Fibroblast of pulmonary artery (primary cell): ENCODE data around the gene NECTIN3.

Experiments used
- DNase-seq: peaks from one replicate; pipeline ENCODE4 v3.0.0-alpha.2; 2010; ENCODE audit warnings: low read depth
- H3K4me3 ChIP-seq: replicated peaks from 2 replicates; pipeline ENCODE4 v1.5.1; 2011; ENCODE audit warnings: low read depth, mild to moderate bottlenecking, control low read depth, low read length, moderate library complexity
- CTCF ChIP-seq: IDR thresholded peaks from 2 replicates; pipeline ENCODE4 v1.5.1; 2011; ENCODE audit warnings: mild to moderate bottlenecking, control low read depth, low read length, inconsistent platforms; ENCODE audit errors: missing control alignments

The NECTIN3 gene

DNA sequence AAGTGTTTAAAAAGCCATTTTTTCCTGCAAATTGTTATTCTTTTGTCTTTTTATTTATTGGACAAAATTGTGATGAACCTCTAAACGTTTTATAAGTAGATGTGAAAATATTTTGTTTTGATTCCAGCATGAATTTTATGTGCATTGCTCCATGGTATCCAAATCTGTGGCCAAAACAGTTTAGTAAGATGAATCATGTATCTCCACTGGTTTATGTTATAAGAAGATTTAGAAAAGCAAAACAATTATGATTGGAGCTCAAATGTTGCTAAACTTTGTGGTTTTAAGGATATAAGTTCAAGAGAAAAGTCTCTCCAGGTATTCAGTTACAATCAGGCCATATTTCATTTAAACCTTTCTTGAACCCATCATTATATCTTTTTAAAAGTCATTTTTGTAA, 80.9 kb downstream of the NECTIN3 start:
- peak; percentile 10 for DNase-seq
- no peak overlapping the region for H3K4me3 ChIP-seq
- no peak for TF ChIP-seq CTCF

- peak; percentile 13 for DNase-seq
- no peak overlapping the region for H3K4me3 ChIP-seq
- TF ChIP-seq CTCF, result no peak
Measured at GRCh38 chr3:111156517-111156916, 84.9 kb downstream of the NECTIN3 start.

- DNase-seq, result peak; percentile 32
- H3K4me3 ChIP-seq, result no peak overlapping the region
- no peak for TF ChIP-seq CTCF
Measured at GRCh38 chr3:111159391-111159790, 87.8 kb downstream of the NECTIN3 start.

GRCh38 chr3:111164621-111165020, 93.0 kb downstream of the NECTIN3 start:
- DNase-seq, result no peak
- TF ChIP-seq CTCF, result no peak

DNA sequence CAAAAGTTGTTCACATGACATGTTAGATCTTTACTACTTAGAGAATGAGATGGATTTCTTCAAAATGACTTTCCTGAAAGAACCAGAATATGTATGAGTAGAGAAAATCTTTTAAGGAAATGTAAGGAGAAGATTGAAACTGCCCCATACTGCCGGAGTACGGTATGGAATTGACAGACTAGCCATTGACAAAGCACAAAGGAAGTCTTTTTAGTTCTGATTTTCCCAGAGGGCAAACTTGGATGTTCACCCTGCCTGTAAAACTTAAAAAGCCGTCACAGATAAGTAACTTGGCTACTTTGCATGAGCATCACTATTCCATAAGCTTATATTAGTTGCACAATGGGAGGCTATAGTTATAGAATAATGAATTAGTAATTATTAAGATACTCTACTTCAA, 93.8 kb downstream of the NECTIN3 start:
- TF ChIP-seq CTCF, result no peak
- H3K4me3 ChIP-seq, result no peak overlapping the region
- no peak for DNase-seq

More at GRCh38 chr3:111164621-111165020, 93.0 kb downstream of the NECTIN3 start:
- no peak overlapping the region for H3K4me3 ChIP-seq

DNA sequence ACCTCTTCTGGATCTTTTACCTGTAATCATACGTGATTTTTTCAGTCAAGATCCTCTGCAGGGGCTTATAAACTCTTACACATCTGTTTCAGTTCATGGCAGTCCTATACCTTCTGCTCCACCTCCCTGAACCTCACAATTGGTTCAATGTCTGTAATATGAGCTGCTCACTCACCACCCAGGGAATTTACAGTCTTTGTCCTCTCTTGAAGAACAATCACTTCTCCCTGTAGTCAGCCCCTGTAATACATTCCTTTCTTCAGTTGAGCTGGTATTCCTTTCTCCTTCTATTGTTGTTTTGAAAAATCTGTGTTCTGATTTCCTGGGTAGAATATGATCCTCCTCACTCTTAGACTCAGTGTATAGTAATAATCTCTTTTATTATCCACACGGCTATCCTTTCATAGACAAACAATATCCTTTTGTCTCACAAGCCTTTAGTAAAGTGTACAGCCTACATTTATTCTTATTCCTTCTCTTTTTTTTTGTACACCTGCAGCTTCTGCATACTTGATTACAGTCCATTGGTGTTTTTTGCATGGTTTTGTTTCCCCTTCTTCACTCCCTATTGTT, 101.8 kb downstream of the NECTIN3 start:
- H3K4me3 ChIP-seq, result no peak overlapping the region
- DNase-seq, result peak; percentile 35
- no peak for TF ChIP-seq CTCF

GRCh38 chr3:111173906-111174305, 102.3 kb downstream of the NECTIN3 start:
- no peak for DNase-seq
- TF ChIP-seq CTCF, result no peak
- no peak overlapping the region for H3K4me3 ChIP-seq
